ENCODE data around the gene SHD. TPM values are rescaled to one million over a fixed set of nuclear protein-coding genes. Genes with fewer than 3 reads are reported as not detected.

The SHD gene
- total RNA-seq, 2 experiments from 2014 or later = not detected

DNA sequence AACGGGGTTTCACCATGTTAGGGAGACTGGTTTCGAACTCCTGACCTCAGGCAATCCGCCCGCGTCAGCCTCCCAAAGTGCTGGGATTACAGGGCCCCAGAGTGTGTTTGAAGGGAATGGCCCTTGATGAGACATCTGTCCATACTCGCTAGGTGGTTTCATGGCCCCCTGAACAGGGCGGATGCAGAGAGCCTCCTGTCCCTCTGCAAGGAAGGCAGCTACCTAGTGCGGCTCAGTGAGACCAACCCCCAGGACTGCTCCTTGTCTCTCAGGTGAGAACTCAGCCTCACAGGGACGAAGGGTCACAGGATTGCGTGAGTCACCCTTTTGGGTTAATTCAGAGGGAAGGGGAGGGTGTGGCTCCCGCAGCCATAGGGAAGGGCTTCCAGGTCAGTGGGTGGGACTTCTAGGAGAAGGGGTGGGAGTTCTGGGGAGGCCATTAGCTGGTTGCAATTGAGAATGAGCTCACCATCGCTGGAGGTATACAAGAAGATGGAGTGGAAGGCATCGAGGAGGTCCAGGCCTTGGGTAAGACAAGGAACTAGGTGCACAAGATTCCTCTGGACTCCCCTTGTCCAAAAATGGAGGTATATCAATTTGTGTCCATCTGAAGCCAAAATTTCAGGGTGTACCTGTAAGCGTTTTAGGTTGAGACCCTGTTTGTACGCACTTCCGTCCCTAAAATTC, 9.2 kb downstream of the SHD start:
- intact Hi-C loops (cut with micrococcal nuclease; ENCODE audit: unreplicated experiment) = no loop called here
- Histone ChIP-seq H3K27ac (ENCODE audit: low read depth, low read length, poor library complexity, severe bottlenecking) (no peak overlapping the region), H3K4me3 (ENCODE audit: low read depth, low read length, poor library complexity, severe bottlenecking) (no peak overlapping the region), H3K9me3 (ENCODE audit: low read length) (no peaks in the 10 kb centered on the region), H3K4me1 (ENCODE audit: insufficient read depth, low read length, poor library complexity, severe bottlenecking) (no peaks in the 10 kb centered on the region), H4K20me1 (ENCODE audit: insufficient read depth, low read length) (no peaks in the 10 kb centered on the region), H3K4me2 (ENCODE audit: low read length) (no peak overlapping the region), H3K79me2 (ENCODE audit: insufficient read depth, low read depth, low read length) (no peaks in the 10 kb centered on the region), H3K36me3 (ENCODE audit: insufficient read depth, low read length) (no peaks in the 10 kb centered on the region), H2AFZ (ENCODE audit: low read length) (no peak overlapping the region), H3K9me2 (ENCODE audit: insufficient read depth, low read length) (no peaks in the 10 kb centered on the region)
- CTCF ChIA-PET (ENCODE audit: unreplicated experiment) = no interaction called here
- DNase-seq (ENCODE audit: low spot score) = no peak
- no TSS peak for BruUV-seq (replicated peaks)
- TF ChIP-seq, protein P1, sequence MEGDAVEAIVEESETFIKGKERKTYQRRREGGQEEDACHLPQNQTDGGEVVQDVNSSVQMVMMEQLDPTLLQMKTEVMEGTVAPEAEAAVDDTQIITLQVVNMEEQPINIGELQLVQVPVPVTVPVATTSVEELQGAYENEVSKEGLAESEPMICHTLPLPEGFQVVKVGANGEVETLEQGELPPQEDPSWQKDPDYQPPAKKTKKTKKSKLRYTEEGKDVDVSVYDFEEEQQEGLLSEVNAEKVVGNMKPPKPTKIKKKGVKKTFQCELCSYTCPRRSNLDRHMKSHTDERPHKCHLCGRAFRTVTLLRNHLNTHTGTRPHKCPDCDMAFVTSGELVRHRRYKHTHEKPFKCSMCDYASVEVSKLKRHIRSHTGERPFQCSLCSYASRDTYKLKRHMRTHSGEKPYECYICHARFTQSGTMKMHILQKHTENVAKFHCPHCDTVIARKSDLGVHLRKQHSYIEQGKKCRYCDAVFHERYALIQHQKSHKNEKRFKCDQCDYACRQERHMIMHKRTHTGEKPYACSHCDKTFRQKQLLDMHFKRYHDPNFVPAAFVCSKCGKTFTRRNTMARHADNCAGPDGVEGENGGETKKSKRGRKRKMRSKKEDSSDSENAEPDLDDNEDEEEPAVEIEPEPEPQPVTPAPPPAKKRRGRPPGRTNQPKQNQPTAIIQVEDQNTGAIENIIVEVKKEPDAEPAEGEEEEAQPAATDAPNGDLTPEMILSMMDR (conservative IDR thresholded peaks at IDR 0.05; ENCODE audit: low read length) = no peak
- no peak for TF ChIP-seq EZH2phosphoT487 (IDR thresholded peaks at IDR 0.05; ENCODE audit: borderline replicate concordance, low read depth, low read length)
- POLR2A ChIA-PET = no interaction called here

DNA sequence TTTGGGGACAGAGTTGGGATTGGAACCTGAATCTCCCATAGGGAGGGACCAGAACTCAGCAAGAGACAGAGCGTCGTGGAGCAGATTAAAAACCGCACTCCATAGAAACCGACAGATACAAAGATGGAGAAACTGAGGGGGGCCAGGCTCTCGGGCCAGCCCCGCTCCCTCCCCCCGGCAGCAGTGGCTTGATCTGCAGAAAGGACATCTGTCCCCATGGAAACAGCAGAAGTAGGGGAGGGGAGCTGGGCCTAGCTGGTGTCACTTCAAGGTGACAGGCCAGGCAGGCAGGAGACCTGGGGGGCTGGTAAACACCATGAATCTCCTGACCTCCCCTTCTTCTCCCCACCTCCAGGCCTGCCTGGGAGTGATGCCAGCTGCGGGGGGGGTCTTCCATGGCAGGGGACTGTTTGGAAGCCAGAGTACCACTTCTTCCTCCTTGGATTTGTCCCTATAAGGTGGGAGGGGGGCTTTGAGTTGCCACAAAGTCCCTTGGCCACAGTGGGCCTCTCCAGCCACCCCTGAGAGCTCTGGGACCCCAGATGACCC, 12.2 kb downstream of the SHD start:
- Histone ChIP-seq H3K4me3 (ENCODE audit: low read depth, low read length, poor library complexity, severe bottlenecking) (no peak overlapping the region), H3K9me3 (ENCODE audit: low read length) (no peaks in the 10 kb centered on the region), H3K4me1 (ENCODE audit: insufficient read depth, low read length, poor library complexity, severe bottlenecking) (no peaks in the 10 kb centered on the region), H3K79me2 (ENCODE audit: insufficient read depth, low read depth, low read length) (no peaks in the 10 kb centered on the region), H2AFZ (ENCODE audit: low read length) (no peak overlapping the region), H3K27ac (ENCODE audit: low read depth, low read length, poor library complexity, severe bottlenecking) (no peak overlapping the region), H3K36me3 (ENCODE audit: insufficient read depth, low read length) (no peaks in the 10 kb centered on the region), H3K4me2 (ENCODE audit: low read length) (no peak overlapping the region), H4K20me1 (ENCODE audit: insufficient read depth, low read length) (no peaks in the 10 kb centered on the region), H3K9me2 (ENCODE audit: insufficient read depth, low read length) (no peaks in the 10 kb centered on the region)
- intact Hi-C loops (cut with micrococcal nuclease; ENCODE audit: unreplicated experiment) = no loop called here
- POLR2A ChIA-PET = no interaction called here
- DNase-seq (ENCODE audit: low spot score) = no peak
- BruUV-seq (replicated peaks) = no TSS peak
- TF ChIP-seq EZH2phosphoT487 (IDR thresholded peaks at IDR 0.05; ENCODE audit: borderline replicate concordance, low read depth, low read length) = no peak
- TF ChIP-seq, protein P1 (conservative IDR thresholded peaks at IDR 0.05; ENCODE audit: low read length) = no peak
- CTCF ChIA-PET (ENCODE audit: unreplicated experiment) = interaction anchor here (0.6 kb wide), 1 partner anchor 21 kb away, joined by 5 read pairs; no protein-coding TSS in a partner anchor

DNA sequence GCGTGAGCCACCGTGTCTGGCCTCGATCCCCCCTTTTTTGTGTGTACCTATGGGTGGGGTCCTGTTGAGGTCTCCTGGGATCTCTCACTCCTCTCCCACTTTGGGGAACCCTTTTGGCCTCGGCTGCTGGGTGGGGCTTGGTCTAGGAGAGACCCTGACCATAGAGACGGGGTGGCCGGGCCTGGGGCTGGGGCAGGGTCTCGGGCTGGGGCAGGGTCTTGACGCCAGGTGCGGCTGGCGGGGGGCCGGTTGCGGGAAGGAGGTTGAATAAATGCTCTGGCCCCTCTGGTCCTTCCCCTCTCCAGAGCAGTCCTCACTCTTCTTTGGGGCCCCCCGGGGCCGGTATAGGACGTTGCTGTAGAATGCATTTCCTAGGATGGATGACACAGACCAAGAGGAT, 13.4 kb downstream of the SHD start:
- H3K36me3 ChIP-seq (ENCODE audit: insufficient read depth, low read length) = no peaks in the 10 kb centered on the region
- H3K4me3 ChIP-seq (ENCODE audit: low read depth, low read length, poor library complexity, severe bottlenecking) = no peak overlapping the region
- ChIA-PET CTCF (ENCODE audit: unreplicated experiment) (no interaction called here), POLR2A (no interaction called here)
- no peaks in the 10 kb centered on the region for H3K9me3 ChIP-seq (ENCODE audit: low read length)
- H2AFZ ChIP-seq (ENCODE audit: low read length) = no peak overlapping the region
- TF ChIP-seq EZH2phosphoT487 (IDR thresholded peaks at IDR 0.05; ENCODE audit: borderline replicate concordance, low read depth, low read length) = no peak
- TF ChIP-seq, protein P1 (conservative IDR thresholded peaks at IDR 0.05; ENCODE audit: low read length) = no peak
- H3K4me1 ChIP-seq (ENCODE audit: insufficient read depth, low read length, poor library complexity, severe bottlenecking) = no peaks in the 10 kb centered on the region
- no TSS peak for BruUV-seq (replicated peaks)
- no peaks in the 10 kb centered on the region for H3K79me2 ChIP-seq (ENCODE audit: insufficient read depth, low read depth, low read length)
- H3K27ac ChIP-seq (ENCODE audit: low read depth, low read length, poor library complexity, severe bottlenecking) = no peak overlapping the region
- H4K20me1 ChIP-seq (ENCODE audit: insufficient read depth, low read length) = no peaks in the 10 kb centered on the region
- intact Hi-C loops (cut with micrococcal nuclease; ENCODE audit: unreplicated experiment) = no loop called here
- DNase-seq (ENCODE audit: low spot score) = no peak
- H3K4me2 ChIP-seq (ENCODE audit: low read length) = no peak overlapping the region
- no peaks in the 10 kb centered on the region for H3K9me2 ChIP-seq (ENCODE audit: insufficient read depth, low read length)
